Testis (tissue), 3 donors: ENCODE results near the gene SGF29. TPM values are rescaled to one million over a fixed set of nuclear protein-coding genes. Genes with fewer than 3 reads are reported as not detected.
"Not testable (repeated sequence)": the region's sequence is repeated elsewhere in the genome, so short reads cannot be mapped to it uniquely, and the experiment has no call there.

Source experiments
- DNase-seq: peaks from one replicate; pipeline ENCODE4 v3.0.0-alpha.2; 2019
- H3K27ac ChIP-seq, 2 donors: fragments of 200-600 bp; sonication (generic); one replicate each; pipeline ENCODE4 v1.5.1; 2019
- H3K27me3 ChIP-seq: fragments of 200-600 bp; sonication (generic); one replicate; pipeline ENCODE4 v1.5.1; 2019
- H3K36me3 ChIP-seq: fragments of 200-600 bp; sonication (generic); one replicate; pipeline ENCODE4 v1.5.1; 2017; ENCODE audit warnings: low read depth; ENCODE audit errors: missing control alignments
- H3K4me1 ChIP-seq: fragments of 200-600 bp; sonication (generic); one replicate; pipeline ENCODE4 v1.5.1; 2019
- H3K4me3 ChIP-seq, 2 donors: fragments of 200-600 bp; sonication (generic); one replicate each; pipeline ENCODE4 v1.5.1; 2017 to 2019
- H3K9me3 ChIP-seq: fragments of 200-600 bp; sonication (generic); one replicate; pipeline ENCODE4 v1.5.1; 2017
- CTCF ChIP-seq, 3 experiments: fragments of 450-650 bp in 2 of 3; fragments of 200-600 bp in 1 of 3; sonication (generic) in 1 of 3; IDR thresholded peaks; one replicate each; pipeline ENCODE4 v1.5.1; 2016 to 2019; ENCODE audit warnings: antibody characterized with exemption in 3 of 3, mild to moderate bottlenecking in 2 of 3, moderate library complexity in 1 of 3
- POLR2A ChIP-seq: fragments of 450-650 bp; IDR thresholded peaks from one replicate; pipeline ENCODE4 v1.6.1; 2017; ENCODE audit warnings: antibody characterized with exemption, mild to moderate bottlenecking, moderate library complexity
- WGBS, 2 donors: methylation state at CpG; one replicate each; pipeline ENCODE4 v1.1.5; 2018; 5-methylcytosine and 5-hydroxymethylcytosine counted together
- intact Hi-C: fragments of 100-400 bp; cut with DNase I; formaldehyde crosslinking; loops from one replicate; pipeline ENCODE4 v1.15.1; 2023; ENCODE audit warnings: low total_unique reads
- polyA plus RNA-seq: library from polyadenylated mRNA; stranded (reverse); fragments of 350-450 nt; fragmentation: Illumina TruSeq; extraction: RNeasy Lipid Tissue Mini Kit (QIAGEN cat#74804); gene quantifications from one replicate; pipeline ENCODE4 v1.2.3, GENCODE V29; 2014; ENCODE audit warnings: low read depth, low replicate concordance; ENCODE audit not compliant: insufficient read depth
- total RNA-seq, 2 donors: library from RNA; depleted of rRNA; stranded (reverse); fragments of >200 nt; gene quantifications; one replicate each; pipeline ENCODE4 v1.2.3, GENCODE V29; 2016

The SGF29 gene
- total and polyA plus RNA-seq, 3 donors from 2014 or later, result 76.7 to 94.5 (median 82.3) TPM

DNA sequence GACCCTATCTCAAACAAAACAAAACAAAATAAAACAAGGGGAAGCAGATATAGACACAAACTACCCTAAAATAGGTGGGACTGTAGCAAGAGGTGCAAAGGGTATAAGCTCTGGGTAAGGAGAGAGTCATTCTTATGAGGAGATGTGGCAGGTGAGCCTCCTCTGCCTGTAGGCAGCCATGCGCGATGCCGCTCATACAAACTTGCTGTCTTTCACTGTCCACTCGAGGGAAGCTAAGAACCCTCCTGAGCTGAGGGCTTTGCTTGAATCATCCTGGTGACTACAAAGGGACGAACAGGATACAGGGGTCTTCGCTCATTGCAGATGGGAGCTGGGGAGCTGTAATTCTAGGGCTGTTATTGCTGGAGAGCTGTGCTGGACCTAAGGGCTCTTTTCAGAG lies 32.3 kb upstream of the SGF29 start:
- H3K4me3 ChIP-seq, result no peak overlapping the region
- no peaks in the 10 kb centered on the region for H3K27me3 ChIP-seq
- H3K36me3 ChIP-seq, result no peaks in the 10 kb centered on the region
- H3K4me1 ChIP-seq, result peaks cover 28% of the 10 kb centered on the region
- intact Hi-C loops, result no loop called here
- no peak for DNase-seq
- WGBS, 2 donors, result 95 to 98% methylated on average over 6 of the region's 6 CpGs
- H3K9me3 ChIP-seq, result no peaks in the 10 kb centered on the region
- H3K27ac ChIP-seq, result no peak overlapping the region
- TF ChIP-seq POLR2A (no peak), CTCF (IDR thresholded peaks at IDR 0.05) (no peak)

DNA sequence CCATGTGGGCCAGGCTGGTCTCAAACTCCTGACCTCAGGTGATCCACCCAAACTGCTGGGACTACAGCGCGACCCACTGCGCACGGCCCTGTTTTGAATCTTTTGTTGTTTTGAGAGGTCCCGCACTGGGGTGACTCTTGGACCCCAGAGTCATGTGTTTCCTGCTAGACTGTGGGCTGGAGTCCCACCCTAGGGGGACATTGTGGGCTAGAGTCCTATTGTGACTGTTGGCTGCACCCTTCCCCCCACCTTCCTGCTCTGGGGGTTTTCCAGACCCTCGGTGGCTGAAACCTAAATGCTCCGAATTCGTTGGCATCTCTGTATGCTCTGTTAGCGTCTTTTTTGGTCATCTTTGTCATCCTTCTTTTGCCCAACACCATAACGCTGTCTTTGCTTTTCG lies 30.9 kb upstream of the SGF29 start:
- Histone ChIP-seq H3K4me3 (no peak overlapping the region), H3K4me1 (peaks cover 38% of the 10 kb centered on the region), H3K9me3 (no peaks in the 10 kb centered on the region), H3K36me3 (no peaks in the 10 kb centered on the region), H3K27ac (no peak overlapping the region), H3K27me3 (no peaks in the 10 kb centered on the region)
- TF ChIP-seq CTCF (IDR thresholded peaks at IDR 0.05), result no peak
- TF ChIP-seq POLR2A, result no peak
- WGBS, 2 donors, result 91 to 92% methylated on average over 11 of the region's 11 CpGs
- DNase-seq, result no peak
- intact Hi-C loops, result no loop called here

DNA sequence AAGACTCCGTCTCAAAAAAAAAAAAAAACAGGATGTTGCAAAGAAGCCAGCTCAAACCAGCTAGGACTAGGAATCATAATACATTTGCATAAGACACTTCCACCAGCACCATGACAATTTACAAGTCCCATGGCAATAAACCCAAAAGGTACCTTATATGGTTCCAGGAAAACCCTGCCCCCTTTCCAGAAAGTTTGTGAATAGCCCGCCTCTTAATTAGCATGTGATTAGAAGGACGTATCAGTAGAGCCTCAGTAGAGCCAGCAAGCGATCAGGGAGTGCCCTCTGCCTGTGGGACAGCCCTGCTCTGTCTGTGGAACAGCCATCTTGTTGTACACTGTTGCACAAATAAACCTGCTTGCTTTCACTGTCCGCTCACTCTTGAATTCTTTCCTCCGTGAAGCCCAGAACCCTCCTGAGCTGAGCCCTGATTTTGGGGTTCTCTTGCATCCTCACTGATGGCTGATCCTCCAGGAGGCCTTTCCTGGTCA lies 29.0 kb upstream of the SGF29 start:
- no peak for DNase-seq
- peaks cover 53% of the 10 kb centered on the region for H3K4me1 ChIP-seq
- TF ChIP-seq CTCF (IDR thresholded peaks at IDR 0.05) (no peak), POLR2A (no peak)
- H3K4me3 ChIP-seq, result no peak overlapping the region
- intact Hi-C loops, result no loop called here
- H3K9me3 ChIP-seq, result no peaks in the 10 kb centered on the region
- H3K27ac ChIP-seq, result peak overlapping the region in 1 of 2 donors; percentile 80
- no peaks in the 10 kb centered on the region for H3K36me3 ChIP-seq
- no peaks in the 10 kb centered on the region for H3K27me3 ChIP-seq
- 79 to 83% methylated on average over 6 of the region's 6 CpGs for WGBS, 2 donors

GRCh38 chr16:28526201-28527099 lies 27.3 kb upstream of the SGF29 start:
- DNase-seq, result peak; percentile 48
- H3K36me3 ChIP-seq, result no peaks in the 10 kb centered on the region
- H3K4me1 ChIP-seq, result peaks cover 53% of the 10 kb centered on the region
- H3K4me3 ChIP-seq, result no peak overlapping the region
- no peaks in the 10 kb centered on the region for H3K27me3 ChIP-seq
- intact Hi-C loops, result no loop called here
- TF ChIP-seq POLR2A (no peak), CTCF (IDR thresholded peaks at IDR 0.05) (no peak)
- WGBS, 2 donors, result 69 to 73% methylated on average over 11 of the region's 11 CpGs
- no peaks in the 10 kb centered on the region for H3K9me3 ChIP-seq
- peak overlapping the region; percentile 60 to 80 for H3K27ac ChIP-seq

DNA sequence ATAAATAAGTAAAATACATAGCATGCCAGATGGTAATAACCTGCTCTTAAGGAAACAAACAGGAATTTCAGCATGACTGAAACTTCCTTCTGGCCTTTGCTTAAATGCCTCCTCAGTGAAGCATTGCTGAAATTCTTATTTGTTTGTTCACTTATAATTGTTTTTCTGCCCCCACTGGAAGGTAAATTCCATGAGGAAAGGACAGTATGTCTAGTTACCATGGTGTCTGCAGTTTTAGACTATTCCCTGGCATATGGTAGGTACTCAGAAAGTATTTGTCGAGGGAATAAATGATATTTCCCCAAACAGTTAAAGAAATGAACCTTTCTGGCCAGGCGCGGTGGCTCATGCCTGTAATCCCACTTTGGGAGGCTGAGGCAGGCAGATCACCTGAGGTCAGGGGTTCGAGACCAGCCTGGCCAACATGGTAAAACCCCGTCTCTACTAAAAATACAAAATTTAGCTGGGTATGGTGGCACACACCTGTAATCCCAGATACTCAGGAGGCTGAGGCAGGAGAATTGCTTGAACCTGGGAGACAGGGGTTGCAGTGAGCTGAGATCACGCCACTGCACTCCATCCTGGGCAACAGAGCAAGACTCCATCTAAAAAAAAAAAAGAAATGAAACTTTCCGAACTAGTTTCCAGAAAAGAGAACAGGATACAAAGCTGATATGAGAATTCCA lies 26.5 kb upstream of the SGF29 start:
- H3K4me3 ChIP-seq, H3K9me3 ChIP-seq, H3K27me3 ChIP-seq, H3K36me3 ChIP-seq, DNase-seq, intact Hi-C loops: not testable (repeated sequence)
- H3K27ac ChIP-seq, result peak overlapping the region; percentile 60 to 80
- peaks cover 53% of the 10 kb centered on the region for H3K4me1 ChIP-seq
- WGBS, 2 donors, result 80 to 86% methylated on average over 7 of the region's 7 CpGs
